Ovary (tissue), 9 donors: ENCODE results near the gene IGF2BP2. TPM values are rescaled to one million over a fixed set of nuclear protein-coding genes. Genes with fewer than 3 reads are reported as not detected.

Experiments used
- DNase-seq, 5 donors: peaks; one replicate each; pipeline ENCODE4 v3.0.0-alpha.2; 2019 to 2020
- H3K27ac ChIP-seq, 2 donors: fragments of 200-600 bp; one replicate each; pipeline versions ENCODE4 v1.5.1 to v1.8.0; 2019 to 2022
- H3K27me3 ChIP-seq: fragments of 200-600 bp; one replicate; pipeline ENCODE4 v1.8.0; 2022
- H3K36me3 ChIP-seq: fragments of 200-600 bp; sonication (generic); one replicate; pipeline ENCODE4 v1.5.1; 2019
- H3K4me1 ChIP-seq: one replicate; pipeline ENCODE4 v1.8.1; 2013; ENCODE audit warnings: mild to moderate bottlenecking, moderate library complexity; ENCODE audit not compliant: insufficient read depth
- H3K4me3 ChIP-seq: fragments of 200-600 bp; sonication (generic); one replicate; pipeline ENCODE4 v1.5.1; 2017
- H3K9me3 ChIP-seq, 2 donors: fragments of 200-600 bp in 1 of 2; sonication (generic) in 1 of 2; one replicate each; pipeline versions ENCODE4 v1.5.1 to v1.8.1; 2013 to 2019; ENCODE audit warnings: mild to moderate bottlenecking in 1 of 2, moderate library complexity in 1 of 2
- EP300 ChIP-seq: sonication (generic); formaldehyde crosslinking; IDR thresholded peaks from one replicate; pipeline ENCODE4 v1.6.1; 2017; ENCODE audit warnings: antibody characterized with exemption
- POLR2A ChIP-seq: fragments of 450-650 bp; IDR thresholded peaks from one replicate; pipeline ENCODE4 v1.6.1; 2017; ENCODE audit warnings: antibody characterized with exemption, mild to moderate bottlenecking, moderate library complexity
- WGBS, 3 donors: extraction: QIAGEN DNeasy Blood & Tissue Kit in 1 of 3; methylation state at CpG; one replicate each; pipeline versions ENCODE4 v1.1.5 to v1.1.7; 2013 to 2017; 5-methylcytosine and 5-hydroxymethylcytosine counted together
- intact Hi-C, 4 donors: fragments of 100-400 bp; cut with DNase I; formaldehyde crosslinking; loops; one replicate each; pipeline versions ENCODE4 v1.11.0 to v1.15.1; 2022 to 2023
- polyA plus RNA-seq, 2 donors: library from polyadenylated mRNA; stranded (reverse); fragments of 200-250 nt in 1 of 2; fragments of 350-450 nt in 1 of 2; fragmentation: Illumina TruSeq in 1 of 2; extraction: RNeasy Lipid Tissue Mini Kit (QIAGEN cat#74804) in 1 of 2; gene quantifications; one replicate each; pipeline ENCODE4 v1.2.3, GENCODE V29; 2013 to 2014
- total RNA-seq, 7 donors: library from RNA; depleted of rRNA in 2 of 7; stranded (reverse); fragments of >200 nt in 2 of 7; fragmentation: NEBNext Ultra II Directional in 3 of 7; extraction: Animal tissue kit (Norgen Biotek cat#: 25700) in 3 of 7; gene quantifications; one replicate each; pipeline versions ENCODE4 v1.1.0 to v1.2.4, GENCODE V29; 2016 to 2023
- TF ChIP-seq, protein P1 (sequence below), 3 donors: fragments of 450-650 bp in 2 of 3; fragments of 200-600 bp in 1 of 3; IDR thresholded peaks; one replicate each; pipeline versions ENCODE4 v1.5.1 to v1.8.0; 2016 to 2022; ENCODE audit warnings: antibody characterized with exemption in 3 of 3, mild to moderate bottlenecking in 1 of 3
- donor health status: DM: no; HTN: no; CAD: no; lungs with moderate emphysema.
- donor health status: DM: no; HTN: no; CAD: no.
- donor health status: Bipolar disorder and iron deficiency.
- donor health status: DM: yes; HTN: yes; CAD: no.
- donor health status: DM: no; HTN: no; CAD: no.
- donor health status: DM: yes; HTN: yes; CAD: no.

Gene IGF2BP2
- total and polyA plus RNA-seq, 9 donors, result 4.6 to 31.1 (median 13.7) TPM

- no peaks in the 10 kb centered on the region for H3K36me3 ChIP-seq
- TF ChIP-seq, protein P1, sequence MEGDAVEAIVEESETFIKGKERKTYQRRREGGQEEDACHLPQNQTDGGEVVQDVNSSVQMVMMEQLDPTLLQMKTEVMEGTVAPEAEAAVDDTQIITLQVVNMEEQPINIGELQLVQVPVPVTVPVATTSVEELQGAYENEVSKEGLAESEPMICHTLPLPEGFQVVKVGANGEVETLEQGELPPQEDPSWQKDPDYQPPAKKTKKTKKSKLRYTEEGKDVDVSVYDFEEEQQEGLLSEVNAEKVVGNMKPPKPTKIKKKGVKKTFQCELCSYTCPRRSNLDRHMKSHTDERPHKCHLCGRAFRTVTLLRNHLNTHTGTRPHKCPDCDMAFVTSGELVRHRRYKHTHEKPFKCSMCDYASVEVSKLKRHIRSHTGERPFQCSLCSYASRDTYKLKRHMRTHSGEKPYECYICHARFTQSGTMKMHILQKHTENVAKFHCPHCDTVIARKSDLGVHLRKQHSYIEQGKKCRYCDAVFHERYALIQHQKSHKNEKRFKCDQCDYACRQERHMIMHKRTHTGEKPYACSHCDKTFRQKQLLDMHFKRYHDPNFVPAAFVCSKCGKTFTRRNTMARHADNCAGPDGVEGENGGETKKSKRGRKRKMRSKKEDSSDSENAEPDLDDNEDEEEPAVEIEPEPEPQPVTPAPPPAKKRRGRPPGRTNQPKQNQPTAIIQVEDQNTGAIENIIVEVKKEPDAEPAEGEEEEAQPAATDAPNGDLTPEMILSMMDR (IDR thresholded peaks at IDR 0.05), result peak; percentile 84 to 96 (median 92)
- TF ChIP-seq EP300, result no peak
- H3K4me1 ChIP-seq, result peaks cover 13% of the 10 kb centered on the region
- no peaks in the 10 kb centered on the region for H3K9me3 ChIP-seq
- intact Hi-C loops, result loop anchor here in 3 of 4 donors (5.0 to 10.0 kb wide), 4 partner anchors 105 to 285 kb away; partner anchors contain the start of gene TRA2B (in 1 of the 3)
- no peak overlapping the region for H3K4me3 ChIP-seq
- no peaks in the 10 kb centered on the region for H3K27me3 ChIP-seq
- WGBS, 3 donors, result 36 to 39% (median 37%) methylated on average over 17 to 18 of the region's 18 CpGs
- peak; percentile 72 to 84 (median 80) for DNase-seq
- H3K27ac ChIP-seq, result no peak overlapping the region
These were observed 164.6 kb downstream of the IGF2BP2 start for GRCh38 chr3:185659942-185660921.

- H3K9me3 ChIP-seq, result no peaks in the 10 kb centered on the region
- H3K27ac ChIP-seq, result no peak overlapping the region
- H3K36me3 ChIP-seq, result no peaks in the 10 kb centered on the region
- intact Hi-C loops, result loop anchor here in 1 of 4 donors (5.0 kb wide), 1 partner anchor 278 kb away; the partner anchor contains the start of gene TRA2B
- H3K4me3 ChIP-seq, result no peak overlapping the region
- no peaks in the 10 kb centered on the region for H3K27me3 ChIP-seq
- DNase-seq, result no peak
- 74 to 81% (median 79%) methylated on average over 1 of the region's 1 CpG for WGBS, 3 donors
- peaks cover 13% of the 10 kb centered on the region for H3K4me1 ChIP-seq
- no peak for TF ChIP-seq POLR2A
- TF ChIP-seq, protein P1 (IDR thresholded peaks at IDR 0.05), result no peak
- no peak for TF ChIP-seq EP300
These were observed 165.9 kb downstream of the IGF2BP2 start for GRCh38 chr3:185658943-185659342.

GRCh38 chr3:185658504-185658912 is 166.3 kb downstream of the IGF2BP2 start:
- intact Hi-C loops, result loop anchor here in 1 of 4 donors (5.0 kb wide), 1 partner anchor 279 kb away; the partner anchor contains the start of gene TRA2B
- peak in 4 of 5 donors; percentile 52 to 77 (median 74) for DNase-seq
- Histone ChIP-seq H3K36me3 (no peaks in the 10 kb centered on the region), H3K9me3 (no peaks in the 10 kb centered on the region), H3K27ac (peak overlapping the region in 1 of 2 donors; percentile 54), H3K27me3 (no peaks in the 10 kb centered on the region), H3K4me1 (peaks cover 13% of the 10 kb centered on the region), H3K4me3 (no peak overlapping the region)
- TF ChIP-seq, protein P1 (IDR thresholded peaks at IDR 0.05), result no peak
- TF ChIP-seq EP300, result peak; percentile 56
- TF ChIP-seq POLR2A, result no peak
- 16 to 29% (median 19%) methylated on average over 8 of the region's 8 CpGs for WGBS, 3 donors

- Histone ChIP-seq H3K4me1 (peaks cover 13% of the 10 kb centered on the region), H3K27ac (peak overlapping the region; percentile 74 to 83), H3K9me3 (no peaks in the 10 kb centered on the region), H3K36me3 (no peaks in the 10 kb centered on the region), H3K4me3 (no peak overlapping the region), H3K27me3 (no peaks in the 10 kb centered on the region)
- WGBS, 3 donors, result 87 to 89% (median 89%) methylated on average over 15 of the region's 15 CpGs
- intact Hi-C loops, result loop anchor here in 1 of 4 donors (5.0 kb wide), 1 partner anchor 279 kb away; the partner anchor contains the start of gene TRA2B
- DNase-seq, result no peak
- TF ChIP-seq, protein P1 (IDR thresholded peaks at IDR 0.05), result no peak
- no peak for TF ChIP-seq POLR2A
- no peak for TF ChIP-seq EP300
These were observed 166.9 kb downstream of the IGF2BP2 start for GRCh38 chr3:185657691-185658503.
